Effector CD8-positive, alpha-beta T cell (primary cell): ENCODE results near the gene ZNF507.
"Not testable (repeated sequence)": the region's sequence is repeated elsewhere in the genome, so short reads cannot be mapped to it uniquely, and the experiment has no call there.

Source experiments
- DNase-seq: peaks from one replicate; lab custom pipeline; 2025; lab: John Stamatoyannopoulos, UW

Gene ZNF507

GRCh38 chr19:32415246-32415645 is 69.8 kb downstream of the ZNF507 start:
- DNase-seq: no peak

DNA sequence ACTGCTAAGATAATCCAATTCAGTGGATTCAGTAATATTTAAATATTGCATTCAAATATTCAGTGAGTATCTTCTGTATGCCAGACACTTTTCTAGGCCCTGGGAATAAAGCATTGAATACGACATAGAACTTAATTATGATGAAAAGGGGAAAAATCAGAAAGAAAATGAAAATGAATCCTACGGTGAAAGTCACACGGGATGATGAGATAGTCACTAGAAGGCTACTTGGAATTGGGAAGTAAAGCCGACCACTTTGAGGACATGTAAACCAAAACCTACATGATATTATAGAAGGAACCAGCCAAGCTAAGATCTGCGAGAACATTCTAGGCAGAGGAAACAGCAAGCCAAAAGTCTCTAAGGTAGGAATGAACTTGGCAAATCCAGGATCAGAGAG is 70.3 kb downstream of the ZNF507 start:
- no peak for DNase-seq

GRCh38 chr19:32416749-32417456 is 71.5 kb downstream of the ZNF507 start:
- DNase-seq: no peak

- DNase-seq: no peak
Measured at GRCh38 chr19:32418155-32418554, 72.7 kb downstream of the ZNF507 start.

DNA sequence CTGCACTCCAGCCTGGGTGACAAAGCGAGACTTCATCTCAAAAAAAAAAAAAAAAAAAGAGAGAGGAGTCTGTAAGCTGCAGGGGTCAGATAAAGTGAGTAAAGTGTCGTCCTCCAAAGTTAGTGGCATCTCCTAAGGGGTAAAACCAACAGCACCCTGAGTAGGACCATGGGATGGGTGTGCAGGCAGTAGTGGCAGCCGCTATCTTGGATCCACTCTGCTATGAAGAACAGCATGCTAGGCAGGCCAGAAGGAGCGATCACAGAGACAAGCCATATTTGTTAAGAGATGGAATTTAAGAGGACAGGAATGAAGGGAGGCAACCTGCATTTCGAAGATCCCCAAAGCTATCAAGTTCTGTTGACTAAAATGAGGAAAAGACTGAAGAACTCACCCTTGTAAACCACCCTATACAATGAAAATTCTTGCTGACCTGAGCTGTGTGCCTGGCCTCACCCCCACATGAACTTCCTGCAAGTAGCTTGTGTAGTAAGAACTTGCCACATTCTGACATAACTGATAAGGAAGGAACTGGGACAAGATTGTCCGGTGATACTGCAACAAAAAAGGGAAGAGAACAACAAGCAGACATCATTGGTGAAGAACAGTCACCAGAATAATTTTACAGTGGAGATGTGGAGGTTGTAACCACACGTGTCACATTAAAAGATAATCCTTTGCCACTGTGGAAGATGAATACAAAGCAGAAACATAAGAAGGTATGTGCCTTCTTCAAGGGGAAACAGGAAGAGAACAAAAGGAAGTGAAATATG is 76.4 kb downstream of the ZNF507 start:
- DNase-seq: no peak

- DNase-seq: no peak
Measured at GRCh38 chr19:32422435-32422834, 77.0 kb downstream of the ZNF507 start.

DNA sequence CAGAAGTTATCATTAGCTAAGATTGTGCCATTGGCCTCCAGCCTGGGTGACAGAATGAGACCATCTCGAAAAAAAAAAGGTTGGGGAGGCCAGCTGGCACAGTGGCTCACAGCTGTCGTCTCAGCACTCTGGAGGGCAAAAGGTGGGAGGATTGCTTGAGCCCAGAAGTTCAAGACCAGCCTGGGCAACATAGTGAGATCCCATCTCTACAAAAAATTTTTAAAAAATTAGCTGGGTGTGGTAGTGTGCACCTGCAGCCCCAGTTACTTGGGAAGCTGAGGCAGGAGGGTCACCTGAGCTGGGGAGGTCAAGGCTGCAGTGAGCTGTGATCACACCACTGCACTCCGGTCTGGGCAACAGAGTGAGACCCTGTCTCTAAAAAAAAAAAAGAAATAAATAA is 78.5 kb downstream of the ZNF507 start:
- DNase-seq: not testable (repeated sequence)

DNA sequence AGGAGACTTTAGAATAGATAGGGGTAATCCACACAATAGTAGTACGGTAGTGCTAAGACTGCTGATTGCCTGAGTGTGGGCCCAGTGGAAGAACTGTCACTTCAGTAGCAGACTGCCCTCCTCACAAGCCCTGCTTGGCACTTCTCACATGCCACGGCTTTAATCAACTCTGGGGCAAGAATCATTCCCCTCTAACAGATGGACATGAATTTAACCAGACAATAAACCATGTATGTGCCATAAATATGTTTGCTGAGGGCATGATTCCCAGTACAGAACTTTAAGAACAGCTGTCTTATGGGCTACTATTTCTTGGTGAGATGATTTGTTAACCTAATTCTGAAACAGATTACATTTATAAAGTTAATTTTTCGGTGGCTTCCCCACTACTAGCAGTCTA is 82.1 kb downstream of the ZNF507 start:
- DNase-seq: no peak

- no peak for DNase-seq
Measured at GRCh38 chr19:32436692-32437091, 91.3 kb downstream of the ZNF507 start.

DNA sequence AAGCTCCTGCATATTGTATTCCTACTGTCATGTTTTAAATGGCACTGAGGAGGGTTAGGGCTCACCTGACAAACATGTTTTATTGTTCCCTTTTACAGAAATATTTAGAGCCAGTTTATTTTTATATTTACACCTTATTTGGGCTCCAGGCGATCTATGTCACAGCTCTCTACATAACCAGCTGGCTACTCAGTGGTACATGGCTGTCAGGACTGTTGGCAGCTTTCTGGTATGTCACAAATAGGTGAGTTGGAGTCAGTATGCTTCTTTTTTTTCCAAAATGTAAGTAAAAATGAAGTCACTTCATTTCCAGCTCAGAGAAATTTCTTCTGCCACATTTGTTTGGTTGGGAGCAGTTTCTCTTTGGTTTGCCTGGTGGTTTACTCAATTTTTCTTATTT is 91.7 kb downstream of the ZNF507 start:
- no peak for DNase-seq
